ENCODE data around the gene NACA2. TPM values are rescaled to one million over a fixed set of nuclear protein-coding genes. Genes with fewer than 3 reads are reported as not detected.
A peak's percentile ranks its signal among the peaks of the same experiment; 100 is the strongest.

NACA2 gene
- total RNA-seq (2021; fragmentation: NEBNext Ultra II Directional; extraction: Animal tissue kit (Norgen Biotek cat#: 25700)) = not detected
- long read RNA-seq = 0 reads

GRCh38 chr17:61591018-61591417 is at the start of gene NACA2:
TSS of gene NACA2 (minus strand) at chr17:61591219. CDS start at chr17:61591180, 39 bp downstream.
- no peak for DNase-seq
- Mint-ChIP-seq H3K4me3 (no peak within 1 kb of the TSS), H3K4me1 (ENCODE audit: low read depth) (no peaks in the 10 kb centered on the region), H3K9me3 (no peaks in the 10 kb centered on the region), H3K27ac (no peak within 1 kb of the TSS), H3K36me3 (ENCODE audit: low read depth) (no peaks in the 10 kb centered on the region), H3K27me3 (ENCODE audit: insufficient read depth) (peaks cover 3% of the 10 kb centered on the region)
- TF ChIP-seq CTCF (IDR thresholded peaks at IDR 0.05) = no peak

DNA sequence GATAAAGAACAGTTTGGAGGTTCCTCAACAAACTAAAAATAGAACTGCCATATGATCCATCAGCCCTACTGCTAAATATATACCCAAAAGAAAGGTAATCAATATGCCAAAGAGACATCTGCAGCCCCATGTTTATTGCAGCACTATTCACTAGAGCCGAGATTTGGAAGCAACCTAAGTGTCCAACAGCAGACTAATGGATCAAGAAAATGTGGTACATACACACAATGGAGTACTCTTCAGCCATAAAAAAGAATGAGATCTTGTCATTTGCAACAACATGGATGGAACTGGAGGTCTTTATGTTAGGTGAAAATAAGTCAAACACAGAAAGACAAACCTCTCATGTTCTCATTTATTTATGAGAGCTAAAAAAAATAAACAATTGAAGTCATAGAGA is 48.8 kb upstream of the NACA2 start:
- no peak for DNase-seq
- H3K27me3 Mint-ChIP-seq (ENCODE audit: insufficient read depth) = peaks cover 2% of the 10 kb centered on the region; the same call in 1 of the 2 replicates
- peaks cover 11% of the 10 kb centered on the region; the same call in 1 of the 2 replicates for H3K36me3 Mint-ChIP-seq (ENCODE audit: low read depth)
- TF ChIP-seq CTCF (IDR thresholded peaks at IDR 0.05) = no peak
- H3K4me1 Mint-ChIP-seq (ENCODE audit: low read depth) = peaks cover 8% of the 10 kb centered on the region
- no peak overlapping the region for H3K27ac Mint-ChIP-seq
- H3K9me3 Mint-ChIP-seq = peaks cover 3% of the 10 kb centered on the region; the same call in 1 of the 2 replicates
- no peak overlapping the region for H3K4me3 Mint-ChIP-seq

DNA sequence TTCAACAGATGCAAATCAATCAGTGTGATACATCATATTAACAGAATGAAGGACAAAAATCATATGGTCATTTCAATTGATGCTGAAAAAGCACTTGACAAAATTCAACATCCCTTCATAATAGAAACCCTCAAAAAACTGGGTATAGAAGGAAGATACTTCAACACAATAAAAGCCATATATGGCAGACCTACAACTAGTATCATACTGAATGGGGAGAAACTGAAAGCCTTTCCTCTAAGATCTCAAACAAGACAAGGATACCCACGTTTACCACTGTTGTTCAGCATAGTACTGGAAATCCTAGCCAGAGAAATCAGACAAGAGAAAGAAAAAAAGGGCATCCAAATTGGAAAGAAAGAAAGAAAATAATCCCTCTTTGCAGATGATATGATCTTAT is 47.1 kb upstream of the NACA2 start:
- Mint-ChIP-seq H3K9me3 (peaks cover 3% of the 10 kb centered on the region; the same call in 1 of the 2 replicates), H3K4me1 (ENCODE audit: low read depth) (peaks cover 6% of the 10 kb centered on the region; the same call in 1 of the 2 replicates), H3K4me3 (no peak overlapping the region), H3K27me3 (ENCODE audit: insufficient read depth) (peaks cover 2% of the 10 kb centered on the region; the same call in 1 of the 2 replicates), H3K36me3 (ENCODE audit: low read depth) (peaks cover 11% of the 10 kb centered on the region; the same call in 1 of the 2 replicates), H3K27ac (no peak overlapping the region)
- no peak for DNase-seq
- no peak for TF ChIP-seq CTCF (IDR thresholded peaks at IDR 0.05)

DNA sequence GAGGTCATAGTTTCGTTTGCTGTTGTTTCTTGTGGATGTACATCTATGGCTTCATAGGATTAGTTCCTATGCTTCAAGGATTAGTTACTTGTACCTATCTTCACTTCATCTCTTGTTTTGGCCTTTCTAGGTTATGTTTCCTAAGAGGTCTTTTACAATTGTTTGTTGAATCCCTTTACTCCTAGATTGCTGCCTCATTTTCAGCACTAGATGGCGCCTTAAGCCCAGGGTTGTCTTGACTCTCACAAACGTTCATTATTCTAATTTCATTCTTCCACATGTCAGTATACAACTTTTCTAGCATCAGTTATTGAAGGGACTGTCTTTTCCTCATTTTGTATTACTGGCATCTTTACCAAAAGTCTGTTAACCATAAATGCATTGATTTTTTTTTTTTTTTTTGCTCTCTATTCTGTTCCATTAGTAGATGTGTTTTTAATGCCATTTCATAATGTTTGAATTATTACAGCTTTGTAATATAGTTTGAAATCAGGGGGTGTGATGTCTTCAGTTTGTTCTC is 45.0 kb upstream of the NACA2 start:
- DNase-seq = peak; percentile 49
- peaks cover under 1% of the 10 kb centered on the region; the same call in 1 of the 2 replicates for H3K27me3 Mint-ChIP-seq (ENCODE audit: insufficient read depth)
- peaks cover 6% of the 10 kb centered on the region; the same call in 1 of the 2 replicates for H3K4me1 Mint-ChIP-seq (ENCODE audit: low read depth)
- H3K4me3 Mint-ChIP-seq = no peak overlapping the region
- peak; percentile 91 for TF ChIP-seq CTCF (IDR thresholded peaks at IDR 0.05)
- no peak overlapping the region for H3K27ac Mint-ChIP-seq
- peaks cover 18% of the 10 kb centered on the region for H3K36me3 Mint-ChIP-seq (ENCODE audit: low read depth)
- H3K9me3 Mint-ChIP-seq = peaks cover 3% of the 10 kb centered on the region; the same call in 1 of the 2 replicates

- peaks cover 3% of the 10 kb centered on the region; the same call in 1 of the 2 replicates for H3K9me3 Mint-ChIP-seq
These were observed 44.0 kb upstream of the NACA2 start for GRCh38 chr17:61634942-61635538.

More at GRCh38 chr17:61634942-61635538, 44.0 kb upstream of the NACA2 start:
- no peak overlapping the region for H3K4me3 Mint-ChIP-seq
- H3K4me1 Mint-ChIP-seq (ENCODE audit: low read depth) = peaks cover 6% of the 10 kb centered on the region; the same call in 1 of the 2 replicates
- peaks cover 18% of the 10 kb centered on the region for H3K36me3 Mint-ChIP-seq (ENCODE audit: low read depth)
- DNase-seq = no peak
- peaks cover 3% of the 10 kb centered on the region; the same call in 1 of the 2 replicates for H3K27me3 Mint-ChIP-seq (ENCODE audit: insufficient read depth)
- no peak for TF ChIP-seq CTCF (IDR thresholded peaks at IDR 0.05)
- no peak overlapping the region for H3K27ac Mint-ChIP-seq

Data from HFFc6 (cell line).